ENCODE data around the gene ACAN. TPM values are rescaled to one million over a fixed set of nuclear protein-coding genes. Genes with fewer than 3 reads are reported as not detected.

ACAN gene
- total RNA-seq, 1 experiment from 2014 or later = 0.50 TPM

DNA sequence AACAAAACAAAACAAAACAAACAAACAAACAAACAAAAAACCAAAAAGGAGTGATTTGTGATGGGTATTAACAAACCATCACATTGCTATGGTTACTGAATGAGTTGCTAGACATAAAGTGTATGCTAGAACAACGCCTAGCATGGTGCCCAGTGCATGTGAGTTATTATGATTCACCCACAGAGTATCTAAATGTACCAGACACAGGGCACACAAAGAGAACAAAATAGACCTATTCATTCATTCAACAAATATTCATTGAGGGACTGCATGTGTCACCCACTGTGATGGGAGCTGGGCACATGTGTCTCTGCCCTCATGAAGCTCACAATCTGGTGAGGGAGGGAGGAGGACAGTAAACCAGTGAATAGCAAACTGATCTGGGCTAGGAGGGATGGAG is 11.6 kb upstream of the ACAN start:
- no peak overlapping the region for H3K14ac ChIP-seq (ENCODE audit: insufficient read depth, low read length)
- H3T11ph ChIP-seq (ENCODE audit: low read length) = no peak overlapping the region
- Mint-ChIP-seq H3K4me1 (peaks cover 12 to 19% of the 10 kb centered on the region in 2 experiments), H3K36me3 (ENCODE audit: insufficient read depth in 1 of 3, low read depth in 3 of 3) (no peaks in the 10 kb centered on the region), H3K9me3 (no peaks in the 10 kb centered on the region; a peak in 1 of 5 replicates), H3K27ac (no peak overlapping the region), H3K4me3 (no peak overlapping the region), H3K27me3 (ENCODE audit: low read depth) (peaks cover 48% of the 10 kb centered on the region)
- no peak overlapping the region for H2BK12ac ChIP-seq (ENCODE audit: insufficient read length, low read depth, low read length)
- no peak overlapping the region for H2BK20ac ChIP-seq (ENCODE audit: low read depth, low read length, poor library complexity, severe bottlenecking)
- no peak overlapping the region for H3K18ac ChIP-seq (ENCODE audit: insufficient read length, low read depth, low read length)
- no peak for DNase-seq
- no peaks in the 10 kb centered on the region for H3K23me2 ChIP-seq (ENCODE audit: insufficient read length, low read depth, low read length, poor library complexity, severe bottlenecking)
- H3K9me3 ChIP-seq (ENCODE audit: control insufficient read depth, low read depth, low read length) = no peaks in the 10 kb centered on the region
- no peaks in the 10 kb centered on the region for H3K79me2 ChIP-seq (ENCODE audit: insufficient read depth, low read length)
- H3K79me1 ChIP-seq (ENCODE audit: insufficient read depth, low read depth, low read length, poor library complexity, severe bottlenecking) = no peaks in the 10 kb centered on the region
- H3K9ac ChIP-seq (ENCODE audit: extremely low read depth, insufficient read length, low read length) = no peak overlapping the region
- H3K23ac ChIP-seq (ENCODE audit: insufficient read length, low read depth, low read length) = no peak overlapping the region
- H3K27ac ChIP-seq (ENCODE audit: insufficient read length, low read depth, low read length) = no peak overlapping the region
- no peak overlapping the region for H3K4ac ChIP-seq (ENCODE audit: low read depth, low read length)
- H2BK120ac ChIP-seq (ENCODE audit: low read depth, low read length, poor library complexity, severe bottlenecking) = no peak overlapping the region
- TF ChIP-seq CTCF (conservative IDR thresholded peaks at IDR 0.05) = no peak
- no peaks in the 10 kb centered on the region for H3K27me3 ChIP-seq (ENCODE audit: insufficient read depth, low read length)
- H4K8ac ChIP-seq (replicated peaks; ENCODE audit: insufficient read length, low read depth, low read length) = no peak overlapping the region
- no peaks in the 10 kb centered on the region for H4K20me1 ChIP-seq (ENCODE audit: control insufficient read depth, insufficient read depth, insufficient read length)
- no CpG with 5 or more reads among the region's 1 CpG for WGBS (ENCODE audit: extremely low coverage, insufficient read length, low lambda C conversion rate)
- H4K5ac ChIP-seq (ENCODE audit: insufficient read length, low read depth, low read length) = no peak overlapping the region
- H3K56ac ChIP-seq (ENCODE audit: insufficient read length, low read depth, low read length) = no peak overlapping the region
- H4K91ac ChIP-seq (ENCODE audit: insufficient read length, low read depth, low read length) = no peak overlapping the region
- H2BK15ac ChIP-seq (ENCODE audit: low read depth, low read length) = no peak overlapping the region
- H2BK5ac ChIP-seq (ENCODE audit: insufficient read length, low read length) = no peak overlapping the region
- H3K4me1 ChIP-seq (ENCODE audit: insufficient read depth, low read length) = peaks cover 7% of the 10 kb centered on the region; the same call in 1 of the 2 replicates
- H2AK5ac ChIP-seq (ENCODE audit: insufficient read length, low read length) = no peak overlapping the region
- H2AFZ ChIP-seq (ENCODE audit: low read length) = no peak overlapping the region
- H3K4me2 ChIP-seq (ENCODE audit: insufficient read depth, insufficient read length, low read length) = no peak overlapping the region
